PFSK-1 (cell line): Measurements from ENCODE around the gene DOCK4.

Source experiments
- FOXP2 ChIP-seq: optimal IDR thresholded peaks from 2 replicates; pipeline ENCODE3; 2011; ENCODE audit warnings: borderline replicate concordance, control low read depth, inconsistent platforms; ENCODE audit not compliant: insufficient read depth; ENCODE audit errors: extremely low read length, extremely low read depth
- POLR2AphosphoS5 ChIP-seq: IDR thresholded peaks from 2 replicates; pipeline ENCODE4 v1.6.1; 2012; ENCODE audit warnings: low read depth, mild to moderate bottlenecking, control low read depth, low read length, moderate library complexity
- REST ChIP-seq, 2 experiments: IDR thresholded peaks; 2 replicates each; pipeline versions ENCODE4 v1.6.1 to v1.8.0; 2011 to 2012; ENCODE audit warnings: low read depth in 2 of 2, low read length in 2 of 2, control low read depth in 1 of 2, inconsistent platforms in 1 of 2, mild to moderate bottlenecking in 1 of 2, moderate library complexity in 1 of 2; ENCODE audit not compliant: insufficient read depth in 1 of 2
- SIN3A ChIP-seq: IDR thresholded peaks from 2 replicates; pipeline ENCODE4 v1.6.1; 2012; ENCODE audit warnings: mild to moderate bottlenecking, low read length, moderate library complexity, borderline replicate concordance; ENCODE audit not compliant: insufficient read depth
- TAF1 ChIP-seq: IDR thresholded peaks from 2 replicates; pipeline ENCODE4 v1.6.1; 2012; ENCODE audit warnings: low read length, control low read depth, borderline replicate concordance; ENCODE audit not compliant: insufficient read depth

DOCK4 gene

DNA sequence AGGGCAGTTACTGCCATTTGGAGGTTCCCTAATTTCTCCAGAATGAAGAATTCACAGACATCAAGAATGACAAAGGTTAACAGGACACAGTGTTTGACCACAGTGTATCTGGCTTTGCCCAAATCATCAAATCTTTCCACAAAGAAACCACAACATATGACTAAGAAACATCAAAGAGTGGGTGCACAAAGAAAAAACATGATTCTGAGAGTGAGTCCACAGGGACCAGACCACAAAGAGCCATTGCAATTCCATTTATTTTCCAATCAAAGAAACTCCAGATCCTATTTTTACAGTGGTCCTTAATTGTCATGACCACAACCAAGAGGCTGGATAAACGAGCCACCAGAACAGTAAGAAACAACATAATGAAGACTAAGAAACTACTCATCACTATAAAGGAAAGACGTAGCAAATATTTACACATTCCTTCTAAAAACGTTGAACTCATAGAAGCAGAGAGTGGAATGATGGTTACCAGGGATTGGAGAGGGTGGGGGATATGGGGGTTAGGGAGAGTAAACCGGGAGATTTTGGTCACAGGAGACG, 286.5 kb downstream of the DOCK4 start:
- TF ChIP-seq SIN3A (no peak), REST (IDR thresholded peaks at IDR 0.05; ENCODE audit: insufficient read depth in 1 of 2, low read depth in 2 of 2, low read length in 2 of 2) (no peak), POLR2AphosphoS5 (no peak), TAF1 (no peak), FOXP2 (no peak)

GRCh38 chr7:111919164-111919563, 287.0 kb downstream of the DOCK4 start:
- TF ChIP-seq FOXP2, result no peak
- no peak for TF ChIP-seq SIN3A
- TF ChIP-seq REST (IDR thresholded peaks at IDR 0.05; ENCODE audit: insufficient read depth in 1 of 2, low read depth in 2 of 2, low read length in 2 of 2), result no peak
- TF ChIP-seq POLR2AphosphoS5, result no peak
- TF ChIP-seq TAF1, result no peak

GRCh38 chr7:111918461-111918860, 287.7 kb downstream of the DOCK4 start:
- TF ChIP-seq POLR2AphosphoS5, result no peak
- no peak for TF ChIP-seq FOXP2

- TF ChIP-seq REST (IDR thresholded peaks at IDR 0.05; ENCODE audit: insufficient read depth in 1 of 2, low read depth in 2 of 2, low read length in 2 of 2), result no peak
- no peak for TF ChIP-seq TAF1
- TF ChIP-seq SIN3A, result no peak
- no peak for TF ChIP-seq FOXP2
- TF ChIP-seq POLR2AphosphoS5, result no peak
These were observed 291.9 kb downstream of the DOCK4 start for GRCh38 chr7:111914291-111914690.

- no peak for TF ChIP-seq POLR2AphosphoS5
- no peak for TF ChIP-seq TAF1
- TF ChIP-seq FOXP2, result no peak
- TF ChIP-seq SIN3A, result no peak
- TF ChIP-seq REST (IDR thresholded peaks at IDR 0.05; ENCODE audit: insufficient read depth in 1 of 2, low read depth in 2 of 2, low read length in 2 of 2), result no peak
These were observed 294.8 kb downstream of the DOCK4 start for GRCh38 chr7:111911166-111911961.
